NB4 (cell line): ENCODE results near the gene APMAP.

Experiments used
- MYC ChIP-seq: IDR thresholded peaks from 2 replicates; pipeline ENCODE4 v1.6.1; 2011; ENCODE audit warnings: low read depth, low read length
- POLR2A ChIP-seq: IDR thresholded peaks from 2 replicates; pipeline ENCODE4 v1.6.1; 2011; ENCODE audit warnings: mild to moderate bottlenecking; ENCODE audit not compliant: insufficient read length; ENCODE audit errors: extremely low read depth
- TF ChIP-seq, protein P1 (sequence below): IDR thresholded peaks from 2 replicates; pipeline ENCODE4 v1.6.1; 2011; ENCODE audit warnings: low read depth, low read length
- TF ChIP-seq, protein P2 (sequence below): IDR thresholded peaks from one replicate; pipeline ENCODE4 v1.5.1; 2012; ENCODE audit warnings: low read depth, low read length

- TF ChIP-seq, protein P1, sequence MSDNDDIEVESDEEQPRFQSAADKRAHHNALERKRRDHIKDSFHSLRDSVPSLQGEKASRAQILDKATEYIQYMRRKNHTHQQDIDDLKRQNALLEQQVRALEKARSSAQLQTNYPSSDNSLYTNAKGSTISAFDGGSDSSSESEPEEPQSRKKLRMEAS: no peak
- TF ChIP-seq, protein P2, sequence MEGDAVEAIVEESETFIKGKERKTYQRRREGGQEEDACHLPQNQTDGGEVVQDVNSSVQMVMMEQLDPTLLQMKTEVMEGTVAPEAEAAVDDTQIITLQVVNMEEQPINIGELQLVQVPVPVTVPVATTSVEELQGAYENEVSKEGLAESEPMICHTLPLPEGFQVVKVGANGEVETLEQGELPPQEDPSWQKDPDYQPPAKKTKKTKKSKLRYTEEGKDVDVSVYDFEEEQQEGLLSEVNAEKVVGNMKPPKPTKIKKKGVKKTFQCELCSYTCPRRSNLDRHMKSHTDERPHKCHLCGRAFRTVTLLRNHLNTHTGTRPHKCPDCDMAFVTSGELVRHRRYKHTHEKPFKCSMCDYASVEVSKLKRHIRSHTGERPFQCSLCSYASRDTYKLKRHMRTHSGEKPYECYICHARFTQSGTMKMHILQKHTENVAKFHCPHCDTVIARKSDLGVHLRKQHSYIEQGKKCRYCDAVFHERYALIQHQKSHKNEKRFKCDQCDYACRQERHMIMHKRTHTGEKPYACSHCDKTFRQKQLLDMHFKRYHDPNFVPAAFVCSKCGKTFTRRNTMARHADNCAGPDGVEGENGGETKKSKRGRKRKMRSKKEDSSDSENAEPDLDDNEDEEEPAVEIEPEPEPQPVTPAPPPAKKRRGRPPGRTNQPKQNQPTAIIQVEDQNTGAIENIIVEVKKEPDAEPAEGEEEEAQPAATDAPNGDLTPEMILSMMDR: no peak
- no peak for TF ChIP-seq POLR2A
- TF ChIP-seq MYC: no peak
These were observed 38.7 kb upstream of the APMAP start for GRCh38 chr20:25031241-25031640.
